Activated T-helper 1 cell treated with anti-CD3 and anti-CD28 coated beads, Interleukin-12 subunit alpha, Interleukin-12 subunit beta, Interleukin-2, Interleukin-4 antibody, amounts not matched to agents 30 ng/mL and 10 ng/mL and 1 ng/mL, durations not matched to agents 14 hours and 24 hours and 36 hours (primary cell): ENCODE results near the gene CDKN2B-AS1. TPM values are rescaled to one million over a fixed set of nuclear protein-coding genes. Genes with fewer than 3 reads are reported as not detected.

Experiments used
- DNase-seq: peaks from one replicate; pipeline ENCODE4 v3.0.0; 2021; ENCODE audit warnings: low spot score
- H3K27ac Mint-ChIP-seq: one replicate; pipeline ENCODE4 v1.8.0; 2021; ENCODE audit warnings: mild to moderate bottlenecking, mixed read lengths
- H3K27me3 Mint-ChIP-seq: one replicate; pipeline ENCODE4 v1.8.0; 2022; ENCODE audit warnings: mild to moderate bottlenecking, moderate library complexity, mixed read lengths; ENCODE audit not compliant: insufficient read depth
- H3K36me3 Mint-ChIP-seq: one replicate; pipeline ENCODE4 v1.8.0; 2021; ENCODE audit warnings: low read depth, mixed read lengths
- H3K4me1 Mint-ChIP-seq: one replicate; pipeline ENCODE4 v1.8.0; 2021; ENCODE audit warnings: low read depth, mixed read lengths
- H3K4me3 Mint-ChIP-seq: one replicate; pipeline ENCODE4 v1.8.0; 2021; ENCODE audit warnings: mild to moderate bottlenecking, moderate library complexity, mixed read lengths
- H3K9me3 Mint-ChIP-seq: one replicate; pipeline ENCODE4 v1.8.0; 2021; ENCODE audit warnings: mixed read lengths
- intact Hi-C: fragments of 100-400 bp; cut with micrococcal nuclease; formaldehyde crosslinking; loops from one replicate; pipeline ENCODE4 v1.15.1; 2024
- total RNA-seq: library from RNA; stranded (reverse); gene quantifications from 2 replicates; pipeline ENCODE4 v1.2.3, GENCODE V29; 2022

Gene CDKN2B-AS1
- total RNA-seq, 1 donor from 2014 or later = 1.4 TPM

DNA sequence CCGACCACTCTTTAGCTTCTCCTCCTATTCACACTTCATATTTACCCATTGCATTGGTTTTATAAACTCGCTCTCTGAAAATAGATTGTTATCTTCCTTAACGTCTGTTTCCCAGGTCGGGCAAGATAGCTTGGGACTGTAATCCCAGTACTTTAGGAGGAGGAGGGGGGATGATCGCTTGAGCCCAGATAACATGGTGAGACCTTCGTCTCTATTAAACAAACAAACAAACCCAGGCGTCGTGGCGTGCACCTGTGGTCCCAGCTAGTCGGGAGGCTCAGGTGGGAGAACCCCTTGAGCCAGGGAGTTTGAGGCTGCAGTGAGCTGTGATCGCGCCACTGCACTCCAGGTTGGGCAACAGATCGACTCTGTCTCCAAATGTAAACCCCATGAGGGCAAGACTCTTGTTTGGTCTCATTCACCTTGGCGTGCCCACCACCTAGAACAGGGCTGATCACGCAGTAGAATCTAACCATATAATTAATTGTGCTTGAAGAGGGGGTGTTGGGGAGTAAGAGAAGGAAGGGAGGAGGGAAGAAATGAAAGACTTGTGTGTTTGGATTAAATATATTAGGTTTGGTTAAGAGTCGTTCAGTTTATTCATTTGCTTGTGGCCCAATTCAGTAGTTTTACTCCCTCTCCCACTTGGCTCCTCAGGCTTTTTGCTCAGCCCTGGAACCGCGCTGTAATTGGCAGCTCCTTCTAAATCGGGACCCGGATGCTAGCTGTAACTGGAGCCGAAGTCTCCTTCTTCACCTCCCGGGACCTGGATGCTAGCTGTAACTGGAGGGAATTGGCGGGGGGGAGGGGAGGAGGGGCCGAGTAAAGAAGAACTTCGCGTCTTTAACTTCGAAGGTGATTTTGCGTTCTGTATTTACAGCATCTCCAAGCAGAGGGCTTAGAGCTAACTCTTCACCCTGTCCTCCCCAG is 25.3 kb upstream of the CDKN2B-AS1 start:
- H3K27ac Mint-ChIP-seq = peak overlapping the region; percentile 88

DNA sequence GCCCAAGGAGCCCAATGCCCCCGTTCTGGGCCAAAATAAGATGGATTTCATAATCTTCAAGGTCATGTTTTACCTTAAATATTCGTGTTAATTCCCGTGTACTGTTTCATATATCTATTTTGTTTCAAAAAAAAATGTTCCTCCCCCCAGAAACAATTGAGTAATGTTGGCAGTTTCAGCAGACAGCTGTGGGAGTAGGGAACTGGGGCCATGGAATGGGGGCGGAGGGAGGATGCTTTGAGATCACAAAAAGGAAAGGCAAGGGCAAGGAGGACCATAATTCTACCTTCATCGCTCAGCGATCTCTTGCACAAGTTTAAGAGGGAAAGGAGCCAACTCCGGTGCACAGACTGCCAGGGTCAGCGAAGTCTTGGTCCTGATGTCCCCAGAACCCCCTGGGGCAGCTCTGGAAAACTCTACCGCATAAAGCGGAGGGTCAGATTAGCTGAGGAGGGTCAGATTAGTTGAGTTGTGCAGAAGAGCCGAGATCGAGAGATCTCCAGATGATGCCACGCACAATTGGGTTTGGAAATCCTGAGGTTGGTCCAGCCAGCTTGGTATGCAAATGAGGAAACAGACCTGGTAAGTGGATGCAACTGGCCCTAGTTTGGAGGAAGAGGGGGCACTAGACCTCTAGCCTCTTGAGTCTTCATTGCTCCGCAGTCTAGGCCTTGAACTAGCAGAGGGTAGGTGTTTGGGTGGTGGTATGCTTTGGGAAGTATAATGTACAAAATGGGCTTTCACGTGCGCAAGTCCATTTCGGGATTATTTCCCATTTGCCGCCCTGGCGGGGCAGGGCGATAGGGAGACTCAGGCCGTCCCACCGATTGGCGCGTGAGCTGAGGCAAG is 24.4 kb upstream of the CDKN2B-AS1 start:
- intact Hi-C loops = loop anchor here (5.0 to 10.0 kb wide), 4 partner anchors 138 to 1852 kb away; partner anchors contain the start of genes DMRTA1 and IFNA8
- Mint-ChIP-seq H3K4me3 (no peak overlapping the region), H3K4me1 (peaks cover 54% of the 10 kb centered on the region), H3K27me3 (peaks cover 89% of the 10 kb centered on the region), H3K36me3 (peaks cover 12% of the 10 kb centered on the region), H3K27ac (peak overlapping the region; percentile 88), H3K9me3 (peaks cover 7% of the 10 kb centered on the region)
- DNase-seq = no peak

More for the DNA sequence above, 25.3 kb upstream of the CDKN2B-AS1 start:
- no peak for DNase-seq
- peaks cover 54% of the 10 kb centered on the region for H3K4me1 Mint-ChIP-seq
- H3K36me3 Mint-ChIP-seq = peaks cover 10% of the 10 kb centered on the region
- peaks cover 7% of the 10 kb centered on the region for H3K9me3 Mint-ChIP-seq
- peaks cover 89% of the 10 kb centered on the region for H3K27me3 Mint-ChIP-seq
- no peak overlapping the region for H3K4me3 Mint-ChIP-seq
- intact Hi-C loops = loop anchor here (5.0 kb wide), 3 partner anchors 137 to 1853 kb away; partner anchors contain the start of gene DMRTA1

DNA sequence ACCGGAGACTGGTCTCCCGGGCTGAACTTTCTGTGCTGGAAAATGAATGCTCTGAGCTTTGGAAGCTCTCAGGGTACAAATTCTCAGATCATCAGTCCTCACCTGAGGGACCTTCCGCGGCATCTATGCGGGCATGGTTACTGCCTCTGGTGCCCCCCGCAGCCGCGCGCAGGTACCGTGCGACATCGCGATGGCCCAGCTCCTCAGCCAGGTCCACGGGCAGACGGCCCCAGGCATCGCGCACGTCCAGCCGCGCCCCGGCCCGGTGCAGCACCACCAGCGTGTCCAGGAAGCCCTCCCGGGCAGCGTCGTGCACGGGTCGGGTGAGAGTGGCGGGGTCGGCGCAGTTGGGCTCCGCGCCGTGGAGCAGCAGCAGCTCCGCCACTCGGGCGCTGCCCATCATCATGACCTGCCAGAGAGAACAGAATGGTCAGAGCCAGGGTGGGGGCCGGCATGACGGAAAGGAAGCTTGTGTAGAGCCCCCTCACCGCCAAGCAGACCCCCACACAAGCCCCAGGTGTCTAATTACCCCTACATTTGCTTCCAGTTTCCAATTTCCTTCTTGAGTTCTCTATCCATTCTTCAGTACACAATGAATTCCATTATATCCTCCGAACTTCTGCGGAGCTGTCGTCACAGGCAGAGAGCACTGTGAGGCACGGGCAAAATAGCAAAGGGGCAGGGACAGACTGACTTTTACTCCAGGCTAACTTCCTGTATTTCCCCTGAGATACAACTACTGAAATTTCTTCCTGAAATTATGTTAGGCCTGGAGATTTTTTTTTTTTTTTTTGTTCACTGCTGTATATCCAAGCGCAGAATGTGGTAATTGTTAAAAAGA is 23.6 kb upstream of the CDKN2B-AS1 start:
- no peak for DNase-seq
- no peak overlapping the region for H3K4me3 Mint-ChIP-seq
- intact Hi-C loops = loop anchor here (10.0 kb wide), 1 partner anchor 566 kb away; the partner anchor contains the start of gene IFNA8

DNA sequence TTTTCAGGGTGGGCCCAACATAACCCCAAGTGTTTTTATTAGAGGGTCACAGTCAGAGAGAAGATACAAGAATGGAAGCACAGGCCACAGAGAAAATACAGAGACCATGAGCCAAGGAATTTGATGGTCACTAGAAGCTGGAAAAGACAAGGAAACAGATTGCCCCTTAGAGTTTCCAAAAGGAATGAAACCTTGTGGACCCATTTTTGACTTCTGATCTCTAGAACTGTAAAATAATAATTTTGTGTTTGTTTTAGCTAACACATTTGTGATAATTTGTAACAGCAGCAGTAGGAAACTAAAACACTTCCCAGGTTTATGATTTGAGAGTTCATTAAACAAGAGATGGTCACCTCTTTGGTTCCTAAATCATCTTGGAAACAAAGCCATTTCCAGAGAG is 22.2 kb upstream of the CDKN2B-AS1 start:
- peaks cover 93% of the 10 kb centered on the region for H3K27me3 Mint-ChIP-seq
- no peak overlapping the region for H3K27ac Mint-ChIP-seq
- DNase-seq = no peak
- H3K4me1 Mint-ChIP-seq = peaks cover 46% of the 10 kb centered on the region
- intact Hi-C loops = loop anchor here (10.0 kb wide), 1 partner anchor 568 kb away; the partner anchor contains the start of gene IFNA8
- peaks cover 4% of the 10 kb centered on the region for H3K9me3 Mint-ChIP-seq
- peaks cover 7% of the 10 kb centered on the region for H3K36me3 Mint-ChIP-seq
- H3K4me3 Mint-ChIP-seq = no peak overlapping the region

More for the DNA sequence above, 23.6 kb upstream of the CDKN2B-AS1 start:
- peaks cover 91% of the 10 kb centered on the region for H3K27me3 Mint-ChIP-seq
- H3K9me3 Mint-ChIP-seq = peaks cover 7% of the 10 kb centered on the region
- H3K4me1 Mint-ChIP-seq = peaks cover 53% of the 10 kb centered on the region
- peaks cover 10% of the 10 kb centered on the region for H3K36me3 Mint-ChIP-seq
- peak overlapping the region; percentile 62 for H3K27ac Mint-ChIP-seq

DNA sequence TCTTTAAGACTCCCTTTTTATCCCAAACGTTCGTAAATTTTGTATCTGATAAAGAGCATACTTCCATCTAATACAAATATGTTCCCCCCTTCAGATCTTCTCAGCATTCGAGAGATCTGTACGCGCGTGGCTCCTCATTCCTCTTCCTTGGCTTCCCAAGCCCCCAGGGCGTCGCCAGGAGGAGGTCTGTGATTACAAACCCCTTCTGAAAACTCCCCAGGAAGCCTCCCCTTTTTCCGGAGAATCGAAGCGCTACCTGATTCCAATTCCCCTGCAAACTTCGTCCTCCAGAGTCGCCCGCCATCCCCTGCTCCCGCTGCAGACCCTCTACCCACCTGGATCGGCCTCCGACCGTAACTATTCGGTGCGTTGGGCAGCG is 20.3 kb upstream of the CDKN2B-AS1 start:
- peak overlapping the region; percentile 86 for H3K4me3 Mint-ChIP-seq
- DNase-seq = no peak
- H3K27me3 Mint-ChIP-seq = peaks cover 91% of the 10 kb centered on the region
- intact Hi-C loops = loop anchor here (2.0 to 10.0 kb wide), 3 partner anchors 16 to 570 kb away; partner anchors contain the start of gene IFNA8
- peak overlapping the region; percentile 62 for H3K27ac Mint-ChIP-seq
- H3K36me3 Mint-ChIP-seq = peaks cover 8% of the 10 kb centered on the region
- H3K4me1 Mint-ChIP-seq = peaks cover 37% of the 10 kb centered on the region
- peaks cover 4% of the 10 kb centered on the region for H3K9me3 Mint-ChIP-seq

DNA sequence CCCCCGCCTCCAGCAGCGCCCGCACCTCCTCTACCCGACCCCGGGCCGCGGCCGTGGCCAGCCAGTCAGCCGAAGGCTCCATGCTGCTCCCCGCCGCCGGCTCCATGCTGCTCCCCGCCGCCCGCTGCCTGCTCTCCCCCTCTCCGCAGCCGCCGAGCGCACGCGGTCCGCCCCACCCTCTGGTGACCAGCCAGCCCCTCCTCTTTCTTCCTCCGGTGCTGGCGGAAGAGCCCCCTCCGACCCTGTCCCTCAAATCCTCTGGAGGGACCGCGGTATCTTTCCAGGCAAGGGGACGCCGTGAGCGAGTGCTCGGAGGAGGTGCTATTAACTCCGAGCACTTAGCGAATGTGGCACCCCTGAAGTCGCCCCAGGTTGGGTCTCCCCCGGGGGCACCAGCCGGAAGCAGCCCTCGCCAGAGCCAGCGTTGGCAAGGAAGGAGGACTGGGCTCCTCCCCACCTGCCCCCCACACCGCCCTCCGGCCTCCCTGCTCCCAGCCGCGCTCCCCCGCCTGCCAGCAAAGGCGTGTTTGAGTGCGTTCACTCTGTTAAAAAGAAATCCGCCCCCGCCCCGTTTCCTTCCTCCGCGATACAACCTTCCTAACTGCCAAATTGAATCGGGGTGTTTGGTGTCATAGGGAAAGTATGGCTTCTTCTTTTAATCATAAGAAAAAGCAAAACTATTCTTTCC is 19.7 kb upstream of the CDKN2B-AS1 start:
- Mint-ChIP-seq H3K4me3 (peak overlapping the region; percentile 86), H3K9me3 (peaks cover 2% of the 10 kb centered on the region), H3K36me3 (peaks cover 7% of the 10 kb centered on the region), H3K27me3 (peaks cover 91% of the 10 kb centered on the region), H3K27ac (peak overlapping the region; percentile 66), H3K4me1 (peaks cover 40% of the 10 kb centered on the region)
- no peak for DNase-seq
- intact Hi-C loops = loop anchor here (1.0 to 10.0 kb wide), 6 partner anchors 8 to 570 kb away; partner anchors contain the start of gene IFNA8

DNA sequence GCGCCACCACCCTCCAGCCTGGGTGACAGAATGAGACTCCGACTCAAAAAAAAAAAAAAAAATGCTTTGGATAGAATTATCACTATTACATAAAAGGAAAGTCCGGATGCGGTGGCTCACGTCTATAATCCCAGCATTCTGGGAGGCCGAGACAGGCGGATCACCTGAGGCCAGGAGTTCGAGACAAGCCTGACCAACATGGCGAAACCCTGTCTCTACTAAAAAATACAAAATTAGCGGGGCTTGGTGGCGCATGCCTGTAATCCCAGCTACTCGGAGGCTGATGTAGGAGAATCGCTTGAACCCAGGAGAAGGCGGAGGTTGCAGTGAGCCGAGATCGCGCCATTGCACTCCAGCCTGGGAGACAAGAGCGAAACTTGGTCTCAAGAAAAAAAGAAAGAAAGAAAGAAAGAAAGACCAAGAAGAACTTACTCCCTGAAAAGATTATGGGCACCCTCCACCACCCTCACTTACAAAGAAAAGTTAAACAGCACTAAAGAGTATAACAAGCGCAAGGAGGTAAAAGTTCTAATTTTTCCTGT is 18.2 kb upstream of the CDKN2B-AS1 start:
- no peak for DNase-seq
- H3K4me3 Mint-ChIP-seq = no peak overlapping the region
- peaks cover 86% of the 10 kb centered on the region for H3K27me3 Mint-ChIP-seq
- intact Hi-C loops = loop anchor here (10.0 kb wide), 1 partner anchor 572 kb away; the partner anchor contains the start of gene IFNA8
- peaks cover 40% of the 10 kb centered on the region for H3K4me1 Mint-ChIP-seq
- no peaks in the 10 kb centered on the region for H3K9me3 Mint-ChIP-seq
- H3K36me3 Mint-ChIP-seq = peaks cover 6% of the 10 kb centered on the region
- H3K27ac Mint-ChIP-seq = peak overlapping the region; percentile 34

DNA sequence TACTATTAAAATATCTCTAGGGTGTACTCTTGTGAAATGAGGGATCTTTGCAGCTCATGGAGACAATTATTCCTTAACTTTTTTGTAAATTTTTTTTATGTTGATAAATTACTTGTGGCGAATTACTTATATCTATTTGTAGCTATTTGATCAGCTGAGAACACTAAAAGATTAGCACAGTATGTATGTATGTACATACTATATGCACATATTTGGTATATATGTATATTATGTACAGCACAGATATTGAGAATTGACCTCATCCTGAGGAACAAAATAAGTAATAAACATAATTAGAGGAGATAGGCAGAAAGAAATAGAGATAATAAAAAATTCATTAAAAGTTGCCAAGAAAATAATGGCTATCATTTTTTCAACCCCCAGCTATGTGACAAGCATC is 12.2 kb upstream of the CDKN2B-AS1 start:
- no peaks in the 10 kb centered on the region for H3K9me3 Mint-ChIP-seq
- peaks cover 74% of the 10 kb centered on the region for H3K27me3 Mint-ChIP-seq
- H3K4me3 Mint-ChIP-seq = no peak overlapping the region
- H3K36me3 Mint-ChIP-seq = peaks cover 4% of the 10 kb centered on the region
- DNase-seq = no peak
- H3K4me1 Mint-ChIP-seq = peaks cover 16% of the 10 kb centered on the region
- intact Hi-C loops = no loop called here
- no peak overlapping the region for H3K27ac Mint-ChIP-seq

DNA sequence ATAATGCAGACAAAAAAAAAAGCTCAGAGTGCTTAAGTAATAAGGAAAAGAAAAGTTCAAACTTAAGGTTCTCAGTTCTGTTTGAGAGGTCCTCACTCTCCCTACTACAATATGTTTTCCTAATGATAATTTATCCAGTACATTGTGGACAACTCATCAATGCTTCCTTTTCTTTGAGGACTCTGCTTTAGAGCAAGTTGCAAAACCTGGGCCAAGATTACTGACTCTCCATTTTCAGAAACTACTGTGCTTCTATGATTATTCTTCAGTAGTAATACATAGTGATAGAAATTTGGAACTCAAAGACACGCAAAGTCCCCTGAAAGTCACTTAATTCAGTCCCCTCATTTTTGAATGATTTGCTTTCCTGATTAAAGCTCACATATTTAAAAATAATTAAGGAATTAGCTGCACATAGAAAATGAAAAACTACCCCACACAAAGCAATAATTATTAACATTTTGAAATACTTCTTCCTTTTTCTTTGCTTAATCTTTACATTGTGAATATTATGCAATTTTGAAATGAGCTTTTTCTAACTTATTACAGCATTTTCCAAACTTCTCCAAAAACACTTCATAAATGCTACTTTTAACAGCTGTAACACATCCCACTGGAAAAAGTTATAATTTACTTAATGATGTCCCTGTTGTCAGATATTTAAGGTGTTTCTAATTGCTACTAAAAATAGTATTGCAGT is 11.6 kb upstream of the CDKN2B-AS1 start:
- intact Hi-C loops = no loop called here
- Mint-ChIP-seq H3K9me3 (no peaks in the 10 kb centered on the region), H3K4me3 (no peak overlapping the region), H3K36me3 (peaks cover 4% of the 10 kb centered on the region), H3K4me1 (peaks cover 21% of the 10 kb centered on the region), H3K27ac (no peak overlapping the region), H3K27me3 (peaks cover 74% of the 10 kb centered on the region)
- no peak for DNase-seq

DNA sequence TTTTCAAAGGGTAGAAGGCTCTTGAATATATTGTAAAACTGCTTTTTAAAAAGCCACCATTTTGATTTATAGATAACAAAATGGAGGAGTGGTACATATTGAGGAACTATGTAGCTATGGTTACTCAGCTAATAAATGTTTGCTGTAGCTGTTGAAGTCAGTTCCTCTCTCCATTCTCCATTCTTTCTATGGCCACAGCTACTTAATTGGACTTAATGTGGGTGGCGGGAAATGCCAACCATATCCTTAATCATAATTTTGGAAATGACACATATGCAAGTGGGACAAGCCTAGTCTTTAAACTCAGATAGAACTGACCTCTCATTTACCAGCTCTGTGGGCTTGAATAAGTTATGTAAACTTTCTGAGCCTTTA is 11.0 kb upstream of the CDKN2B-AS1 start:
- intact Hi-C loops = no loop called here
- Mint-ChIP-seq H3K9me3 (no peaks in the 10 kb centered on the region), H3K27me3 (peaks cover 74% of the 10 kb centered on the region), H3K36me3 (peaks cover 4% of the 10 kb centered on the region), H3K4me3 (no peak overlapping the region), H3K4me1 (peaks cover 26% of the 10 kb centered on the region), H3K27ac (no peak overlapping the region)
- no peak for DNase-seq

DNA sequence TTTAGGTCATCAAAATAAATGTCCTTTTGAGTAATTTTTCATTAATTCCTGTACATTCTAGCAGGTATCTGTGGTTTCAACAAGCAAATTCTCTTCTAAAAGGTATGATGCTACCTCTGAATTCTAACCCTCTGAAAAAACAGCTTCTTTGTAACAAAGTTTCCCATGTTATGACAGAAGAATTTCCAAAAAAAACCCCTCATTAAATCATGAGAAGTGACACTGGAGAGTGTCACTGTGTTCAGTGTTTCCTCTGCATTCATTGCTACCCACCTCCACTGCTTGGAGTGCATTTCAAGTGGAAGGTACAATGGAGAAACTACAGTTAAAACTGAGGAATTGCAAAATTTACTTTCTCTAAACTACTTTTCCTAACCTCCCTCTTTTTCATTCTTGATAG is 10.5 kb upstream of the CDKN2B-AS1 start:
- Mint-ChIP-seq H3K27ac (no peak overlapping the region), H3K4me3 (no peak overlapping the region), H3K36me3 (peaks cover 6% of the 10 kb centered on the region), H3K4me1 (peaks cover 30% of the 10 kb centered on the region), H3K9me3 (peaks cover 4% of the 10 kb centered on the region), H3K27me3 (peaks cover 74% of the 10 kb centered on the region)
- intact Hi-C loops = no loop called here
- no peak for DNase-seq
